Putamen (tissue), 1 donor: ENCODE data around the gene PRSS16.
"Not testable (repeated sequence)": the region's sequence is repeated elsewhere in the genome, so short reads cannot be mapped to it uniquely, and the experiment has no call there.

Experiments used
- DNase-seq: peaks from one replicate; pipeline ENCODE4 v3.0.0-alpha.2; 2016; ENCODE audit warnings: low spot score

PRSS16 gene

GRCh38 chr6:27242589-27243265 lies 4.8 kb upstream of the PRSS16 start:
- no peak for DNase-seq

- no peak for DNase-seq
Observed at GRCh38 chr6:27248783-27249182, 1.3 kb downstream of the PRSS16 start.

DNA sequence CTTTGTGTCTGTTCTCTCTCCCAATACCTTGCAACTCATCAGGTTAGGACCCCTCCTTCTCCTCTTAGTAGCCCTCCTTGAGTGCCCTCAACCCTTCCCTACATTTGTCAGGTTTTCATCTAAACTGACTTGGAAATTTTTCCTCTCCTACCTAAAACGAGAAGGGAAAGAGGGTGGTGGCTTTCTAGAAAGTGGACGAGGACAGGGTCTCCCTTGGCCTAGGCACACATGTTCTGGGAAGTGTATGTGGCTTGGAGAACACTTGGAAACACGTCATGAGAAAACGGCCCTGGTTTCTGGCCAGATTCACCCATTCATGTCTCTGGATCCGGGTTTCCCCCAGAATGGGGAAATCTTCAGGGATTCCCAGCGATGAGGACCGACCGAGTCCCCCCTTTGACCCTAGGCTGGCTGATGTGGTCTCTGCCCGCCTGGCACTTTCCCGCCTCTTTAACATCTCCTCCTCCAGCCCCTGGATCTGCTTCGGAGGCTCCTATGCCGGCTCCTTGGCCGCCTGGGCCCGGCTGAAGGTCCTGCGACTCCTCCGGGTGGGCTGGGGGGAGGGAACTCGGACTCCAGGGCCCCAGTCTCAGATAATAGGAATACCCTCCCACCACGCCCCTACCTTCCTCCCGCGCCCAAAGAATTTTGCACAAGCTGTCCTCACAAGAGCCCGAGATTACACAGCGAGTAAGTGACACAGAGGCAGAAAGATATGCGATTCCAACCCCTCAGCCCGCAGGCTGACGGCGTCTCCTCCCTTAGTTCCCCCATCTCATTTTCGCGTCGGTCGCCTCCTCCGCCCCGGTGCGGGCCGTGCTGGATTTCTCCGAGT lies 3.0 kb downstream of the PRSS16 start:
- no peak for DNase-seq

- DNase-seq = no peak
Observed at GRCh38 chr6:27251112-27251605, 3.7 kb downstream of the PRSS16 start.

DNA sequence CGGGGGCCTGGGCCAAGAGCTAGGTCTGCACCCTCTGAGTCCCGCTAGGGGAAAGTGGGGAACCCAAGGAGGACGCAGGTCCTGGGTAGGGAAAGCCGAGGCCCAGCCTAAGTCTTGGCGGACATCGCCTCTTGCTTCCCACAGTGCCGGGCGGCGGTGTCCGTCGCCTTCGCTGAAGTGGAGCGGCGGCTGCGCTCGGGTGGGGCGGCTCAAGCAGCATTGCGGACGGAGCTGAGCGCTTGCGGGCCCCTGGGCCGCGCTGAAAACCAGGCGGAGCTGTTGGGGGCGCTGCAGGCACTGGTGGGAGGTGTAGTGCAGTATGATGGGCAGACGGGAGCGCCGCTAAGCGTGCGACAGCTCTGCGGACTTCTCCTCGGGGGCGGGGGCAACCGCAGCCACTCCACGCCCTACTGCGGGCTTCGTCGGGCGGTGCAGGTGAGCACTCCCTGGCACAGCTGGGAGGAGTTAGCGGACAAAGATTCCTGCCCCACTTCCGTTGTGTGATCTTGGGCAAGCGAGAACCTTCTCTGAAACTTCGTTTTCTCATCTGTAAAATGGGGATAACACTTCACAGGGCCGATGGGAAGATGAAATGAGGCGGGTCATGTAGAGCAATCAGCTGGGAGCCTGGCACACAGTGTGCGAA lies 4.2 kb downstream of the PRSS16 start:
- DNase-seq = no peak

GRCh38 chr6:27254566-27254965 lies 7.1 kb downstream of the PRSS16 start:
- DNase-seq = no peak

DNA sequence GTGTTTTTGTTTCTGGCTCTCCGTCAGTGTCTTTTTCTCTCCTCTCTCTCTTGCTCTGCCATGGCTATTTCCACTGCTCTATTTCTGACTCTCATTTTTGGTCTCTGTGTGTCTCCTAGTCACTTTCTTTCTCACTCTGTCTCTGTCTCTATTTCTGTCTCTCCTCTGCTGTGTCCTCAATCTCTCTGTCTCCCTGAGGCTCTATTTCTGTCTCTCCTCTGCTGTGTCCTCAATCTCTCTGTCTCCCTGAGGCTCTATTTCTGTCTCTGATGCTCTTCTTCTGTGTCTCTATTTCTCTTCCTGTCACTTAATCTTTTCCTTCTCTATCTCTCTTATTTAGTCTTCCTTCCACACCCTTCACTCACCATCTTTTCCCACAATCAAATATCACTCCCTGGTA lies 8.4 kb downstream of the PRSS16 start:
- no peak for DNase-seq

GRCh38 chr6:27260369-27260768 lies 12.9 kb downstream of the PRSS16 start:
- DNase-seq = no peak

DNA sequence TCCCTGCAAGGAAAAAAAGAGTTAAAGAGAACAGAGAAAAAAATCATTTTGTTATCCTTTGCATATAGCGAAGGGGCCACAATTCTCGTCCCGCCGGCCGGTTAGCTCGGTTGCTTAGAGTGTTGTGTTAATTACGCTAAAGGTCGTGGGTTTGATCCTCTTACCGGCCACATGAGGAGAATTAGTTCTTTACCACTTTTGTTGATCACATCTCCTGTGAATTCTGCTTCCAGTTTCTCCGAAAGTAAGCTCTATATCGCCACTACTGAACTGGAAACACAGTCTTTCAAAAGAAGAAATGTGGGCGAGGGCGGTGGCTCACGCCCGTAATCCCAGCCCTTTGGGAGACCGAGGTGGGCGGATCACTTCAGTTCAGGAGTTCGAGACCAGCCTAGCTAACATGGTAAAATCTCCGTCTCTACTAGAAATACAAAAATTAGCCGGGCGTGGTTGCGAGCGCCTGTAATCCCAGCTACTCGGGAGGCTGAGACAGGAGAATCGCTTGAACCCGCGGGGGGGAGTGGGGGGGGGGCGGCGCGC lies 13.4 kb downstream of the PRSS16 start:
- no peak for DNase-seq

- DNase-seq = no peak
Observed at GRCh38 chr6:27263886-27264285, 16.4 kb downstream of the PRSS16 start.

DNA sequence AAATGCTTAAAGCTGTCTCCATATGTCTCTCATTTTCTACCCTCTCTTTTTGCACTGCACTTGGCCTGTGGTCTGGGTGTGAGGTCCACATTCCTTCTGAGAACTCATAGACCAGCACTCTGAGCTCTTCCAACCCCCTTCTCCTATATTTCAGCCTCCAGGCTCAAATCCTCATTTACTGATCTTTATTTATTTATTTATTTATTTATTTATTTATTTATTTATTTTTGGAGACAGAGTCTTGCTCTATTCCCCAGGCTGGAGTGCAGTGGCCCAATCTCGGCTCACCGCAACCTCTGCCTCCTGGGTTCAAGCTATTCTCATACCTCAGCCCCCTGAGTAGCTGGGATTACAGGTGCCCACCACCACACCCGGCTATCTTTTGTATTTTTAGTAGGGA lies 19.5 kb downstream of the PRSS16 start:
- DNase-seq = not testable (repeated sequence)

GRCh38 chr6:27267857-27268434 lies 20.4 kb downstream of the PRSS16 start:
- DNase-seq = no peak

- no peak for DNase-seq
Observed at GRCh38 chr6:27268803-27269202, 21.3 kb downstream of the PRSS16 start.

GRCh38 chr6:27273783-27274182 lies 26.3 kb downstream of the PRSS16 start:
- DNase-seq = no peak

DNA sequence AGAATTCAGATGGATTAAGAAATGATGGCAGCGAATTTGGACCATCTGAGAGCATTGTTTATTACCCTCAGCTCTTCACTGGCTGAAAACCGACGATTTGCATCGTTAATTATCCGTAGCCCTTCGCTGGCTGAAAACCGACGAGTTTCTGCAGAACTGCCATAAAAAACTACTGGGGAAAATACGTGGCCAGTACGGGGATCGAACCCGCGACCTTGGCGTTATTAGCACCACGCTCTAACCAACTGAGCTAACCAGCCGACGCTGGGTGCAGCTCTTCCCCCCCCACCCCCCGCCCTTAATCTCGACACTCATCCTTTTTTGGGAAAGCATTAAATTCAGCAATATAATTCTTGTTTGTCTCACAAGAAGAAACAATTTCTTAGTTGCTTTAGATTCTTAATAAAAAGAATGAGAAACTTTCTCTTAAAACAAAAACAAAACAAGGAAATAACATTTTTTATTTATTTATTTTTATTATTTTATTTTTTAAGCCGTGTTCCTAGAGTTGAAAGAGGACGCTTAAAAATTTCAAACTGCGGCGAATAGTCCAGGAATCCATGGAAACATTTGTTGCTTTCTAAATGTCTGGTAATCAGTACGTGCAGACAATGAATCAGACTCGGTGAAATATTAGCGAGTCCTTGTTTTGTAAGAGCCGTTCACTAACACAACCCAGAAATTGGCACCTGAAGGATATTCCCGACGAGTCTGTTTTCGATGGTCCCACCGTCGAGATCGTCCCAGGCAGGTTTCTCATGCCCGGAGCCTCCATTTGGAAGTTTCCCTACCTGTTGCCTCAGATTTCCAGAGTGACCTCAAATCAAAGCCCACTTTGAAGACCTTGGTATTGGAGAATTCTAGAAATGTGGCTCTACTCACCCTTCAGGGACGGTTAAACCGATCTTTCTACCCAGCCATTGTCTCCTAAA lies 27.8 kb downstream of the PRSS16 start:
- DNase-seq = no peak

DNA sequence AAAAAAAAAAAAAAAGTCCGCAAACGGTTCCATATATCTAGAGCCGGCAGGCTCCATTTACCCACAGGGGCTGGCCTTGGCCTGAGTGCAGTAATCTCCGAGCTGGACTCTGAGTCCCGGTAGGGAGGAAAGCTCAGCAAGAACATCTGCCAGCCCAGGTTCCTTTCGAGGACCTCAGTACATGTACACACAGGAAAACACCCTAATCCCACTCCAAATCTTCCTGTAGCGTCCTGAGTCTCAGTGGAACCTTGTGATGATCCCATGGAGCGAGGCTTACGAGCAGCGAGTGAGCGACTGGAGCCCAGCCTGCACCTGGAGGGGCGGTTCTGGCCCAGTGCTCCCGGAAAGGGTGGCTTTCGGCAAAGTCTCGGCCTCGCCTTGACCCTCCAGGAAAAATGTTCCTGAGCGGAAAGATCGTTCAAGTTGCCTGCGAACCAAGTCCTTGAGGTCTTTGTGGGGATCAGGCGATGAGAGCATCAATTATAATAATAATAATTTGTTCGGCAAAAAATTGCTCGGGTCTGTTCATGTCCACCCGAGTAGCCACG lies 32.1 kb downstream of the PRSS16 start:
- no peak for DNase-seq

- DNase-seq = no peak
Observed at GRCh38 chr6:27280064-27280539, 32.6 kb downstream of the PRSS16 start.

GRCh38 chr6:27280540-27281000 lies 33.1 kb downstream of the PRSS16 start:
- DNase-seq = no peak

- no peak for DNase-seq
Observed at GRCh38 chr6:27281105-27281539, 33.6 kb downstream of the PRSS16 start.

DNA sequence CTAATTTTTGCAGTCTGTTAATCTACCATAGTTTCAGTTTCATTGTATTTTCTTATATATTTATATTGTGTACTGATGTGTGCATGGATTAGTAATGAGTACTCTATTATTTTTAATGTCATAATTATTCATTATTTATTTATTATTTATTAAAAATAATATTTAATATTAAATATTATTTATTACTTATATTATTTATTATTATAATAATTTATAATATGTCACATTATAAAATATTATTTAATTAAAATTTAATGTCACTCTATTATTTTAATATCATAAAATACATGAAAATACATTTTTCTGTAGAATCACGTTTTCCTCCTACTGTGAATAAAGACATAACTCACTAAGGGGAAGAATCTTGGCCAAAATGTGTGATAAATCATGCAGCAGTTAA lies 34.1 kb downstream of the PRSS16 start:
- no peak for DNase-seq
